NCI-H2107 (cell line): Measurements from ENCODE around the gene ZNF490.

Experiments used
- DNase-seq: peaks from one replicate; lab custom pipeline; 2025; lab: John Stamatoyannopoulos, UW

ZNF490 gene

DNA sequence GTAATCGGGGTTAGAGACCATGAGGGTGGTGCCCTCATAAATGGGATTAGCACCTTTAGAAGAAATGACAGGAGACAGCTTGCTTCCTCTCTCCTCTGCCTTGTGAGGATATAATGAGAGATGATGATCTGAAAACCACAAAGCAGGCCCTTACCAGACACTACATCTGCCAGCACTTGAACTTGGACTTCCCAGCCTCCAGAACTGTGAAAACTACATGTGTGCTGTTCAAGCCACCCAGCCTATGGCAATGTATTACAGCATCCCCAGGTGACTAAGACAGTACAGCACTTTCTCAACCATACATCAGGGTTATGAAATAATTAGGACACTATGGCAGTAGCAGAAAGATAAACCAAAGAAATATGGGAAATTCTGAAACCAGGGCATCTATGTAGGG is 66.8 kb downstream of the ZNF490 start:
- no peak for DNase-seq
